Stimulated activated CD8-positive, alpha-beta memory T cell treated with anti-CD3 and anti-CD28 coated beads, Interleukin-4, amount 100 ng/mL, for 4 hours (primary cell): Measurements from ENCODE around the gene NHS.

Experiments used
- DNase-seq, 2 donors: peaks; one replicate each; pipeline ENCODE4 v3.0.0-alpha.2; 2020; ENCODE audit warnings: low read depth in 2 of 2, low spot score in 1 of 2

NHS gene

DNA sequence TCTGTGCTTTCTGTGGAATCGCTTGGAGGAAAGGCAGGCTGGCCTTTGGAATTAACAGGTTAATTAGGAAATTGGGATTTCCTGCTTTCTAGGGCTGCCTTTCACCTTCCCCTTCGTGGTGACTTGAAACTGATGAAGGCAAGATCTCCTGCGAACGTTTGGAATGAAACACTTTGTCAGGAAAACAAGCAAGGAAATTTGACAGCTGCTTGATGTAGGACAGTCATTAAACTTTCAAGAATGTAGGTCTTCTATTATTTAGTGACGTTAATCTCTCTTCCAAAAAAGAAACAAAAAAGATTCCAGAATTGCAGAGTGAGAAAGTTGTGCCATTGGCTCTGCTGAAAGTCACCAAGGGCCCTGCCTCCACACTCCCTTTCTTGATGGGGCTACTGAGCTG, 206.6 kb downstream of the NHS start:
- DNase-seq: no peak

DNA sequence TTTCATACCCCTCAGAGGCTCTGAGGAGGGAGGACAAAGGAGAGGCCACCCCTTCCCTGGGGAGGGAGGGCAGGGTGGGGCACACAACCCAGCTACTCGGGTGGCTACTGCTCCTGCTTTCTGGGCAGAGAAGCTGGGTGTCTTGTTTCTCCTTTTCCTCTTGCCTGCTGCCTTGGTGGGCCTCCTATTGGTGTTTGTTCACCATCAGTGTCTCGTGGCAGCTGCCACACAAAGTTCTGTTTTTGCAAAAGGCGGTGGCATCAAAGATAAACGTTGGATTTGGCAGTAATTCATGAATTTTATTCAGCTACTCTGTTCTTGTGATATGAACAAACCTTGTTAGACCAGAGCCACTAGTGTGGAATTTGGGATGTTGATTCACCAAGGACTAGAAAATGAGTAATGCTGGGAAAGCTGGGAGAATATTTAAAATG, 209.3 kb downstream of the NHS start:
- no peak for DNase-seq

DNA sequence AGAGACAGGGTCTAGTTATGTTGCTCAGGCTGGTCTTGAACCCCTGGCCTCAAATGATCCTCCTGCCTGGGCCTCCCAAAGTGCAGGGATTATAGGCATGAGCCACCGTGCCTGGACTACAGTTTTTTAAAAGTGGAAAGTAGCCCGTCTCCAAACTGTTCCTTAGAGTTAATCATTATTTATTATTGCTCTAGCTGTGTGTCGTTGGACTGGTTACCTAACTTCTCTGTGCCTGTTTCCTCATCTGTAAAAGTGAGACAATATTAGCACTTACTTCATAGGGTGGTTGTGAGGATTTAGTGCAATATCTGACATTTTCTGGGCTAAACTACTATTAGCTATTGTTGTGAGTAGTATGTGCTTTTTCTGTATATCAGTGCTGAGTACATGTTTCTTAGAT, 210.0 kb downstream of the NHS start:
- no peak for DNase-seq

DNA sequence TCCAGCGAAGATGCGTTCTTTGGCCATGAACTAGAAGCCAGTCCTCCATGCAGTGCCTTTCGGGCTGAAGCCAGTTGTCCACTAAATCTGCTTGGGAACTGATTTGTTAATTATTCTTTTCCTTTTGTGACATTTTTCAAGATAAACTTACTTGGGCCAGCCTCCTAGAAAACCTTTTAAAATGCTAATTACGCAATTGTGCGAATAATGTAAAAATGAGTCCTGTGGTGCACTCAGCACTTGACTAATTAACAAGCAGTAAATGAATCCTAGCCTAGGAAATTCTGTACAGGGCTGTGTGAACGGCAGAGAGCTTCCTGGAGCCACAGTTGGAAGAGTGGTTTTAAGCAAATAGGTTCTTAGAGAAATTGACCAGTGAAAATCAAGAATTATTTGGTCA, 212.4 kb downstream of the NHS start:
- DNase-seq: no peak

DNA sequence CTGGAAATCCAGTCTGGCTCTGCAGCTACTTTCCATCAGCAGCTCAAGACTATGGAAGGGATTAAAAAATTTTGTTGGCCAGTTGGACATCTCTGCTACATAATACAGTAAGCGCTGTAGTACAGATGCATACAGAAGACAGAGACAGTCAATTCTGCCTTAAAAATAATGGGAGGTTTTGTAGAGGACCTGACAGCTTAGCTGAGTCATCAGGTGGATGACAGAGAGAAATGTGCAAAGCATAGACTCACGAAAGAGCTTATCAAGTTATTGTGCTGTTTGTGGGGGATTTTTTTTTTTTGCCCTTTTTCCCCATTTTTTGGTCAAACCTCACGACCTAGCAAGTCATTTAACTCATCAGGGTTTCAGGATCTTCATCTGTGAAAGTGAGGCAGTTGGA, 213.3 kb downstream of the NHS start:
- DNase-seq: no peak

DNA sequence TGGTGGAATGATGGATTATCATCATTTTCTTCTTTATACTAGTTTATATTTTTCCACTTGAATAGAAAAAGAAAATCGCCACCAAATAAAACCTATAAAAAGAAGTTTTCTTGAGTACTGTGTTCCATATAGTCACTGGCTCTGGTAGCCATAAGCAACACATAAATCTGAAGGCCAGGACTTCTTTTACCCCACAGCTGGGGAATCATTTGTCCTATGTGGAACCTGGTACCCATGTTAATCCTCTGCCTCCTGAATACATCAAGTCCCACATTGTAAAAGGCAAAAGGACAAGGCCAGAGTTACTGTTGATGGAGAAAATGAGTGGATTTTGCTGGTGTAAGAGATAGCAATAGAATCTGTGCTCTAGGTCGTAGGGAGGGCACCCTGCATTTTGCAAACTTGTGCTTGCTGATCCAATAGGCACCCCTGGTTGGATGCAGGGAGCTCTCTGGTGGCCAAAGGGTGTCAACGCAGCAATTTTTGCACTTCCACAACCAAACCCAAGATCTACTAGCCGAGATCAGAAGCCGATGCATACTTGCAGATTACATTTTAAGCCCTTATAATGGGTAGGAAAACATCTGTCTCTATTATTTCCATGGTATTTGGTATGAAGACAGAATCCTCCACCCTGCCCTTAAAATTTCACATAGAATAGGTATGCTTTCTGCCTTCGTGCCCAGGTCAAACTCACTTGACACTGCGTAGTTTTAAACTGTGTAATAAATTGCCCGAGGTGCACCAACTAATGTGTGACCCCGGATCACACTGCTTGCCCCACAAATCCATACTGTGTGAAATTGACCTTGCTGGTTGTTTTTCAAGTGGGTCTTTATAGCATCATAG, 216.1 kb downstream of the NHS start:
- DNase-seq: no peak

DNA sequence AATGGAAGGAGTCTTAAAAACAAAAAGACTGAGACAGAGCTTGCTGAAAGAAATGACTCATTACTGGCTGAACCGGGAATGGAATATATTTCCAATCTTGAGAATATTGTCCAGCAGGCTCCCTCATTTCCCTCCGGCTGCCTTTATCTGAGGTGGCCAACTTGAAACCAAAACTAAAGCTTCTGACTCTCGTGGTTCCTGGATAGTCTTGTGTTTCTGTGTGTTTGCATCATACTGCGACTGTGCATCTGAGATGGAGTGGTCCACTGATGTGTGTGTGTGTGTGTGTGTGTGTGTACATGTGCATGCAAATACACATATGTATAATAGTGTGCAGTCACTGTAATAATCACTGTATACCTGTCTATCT, 216.7 kb downstream of the NHS start:
- no peak for DNase-seq

DNA sequence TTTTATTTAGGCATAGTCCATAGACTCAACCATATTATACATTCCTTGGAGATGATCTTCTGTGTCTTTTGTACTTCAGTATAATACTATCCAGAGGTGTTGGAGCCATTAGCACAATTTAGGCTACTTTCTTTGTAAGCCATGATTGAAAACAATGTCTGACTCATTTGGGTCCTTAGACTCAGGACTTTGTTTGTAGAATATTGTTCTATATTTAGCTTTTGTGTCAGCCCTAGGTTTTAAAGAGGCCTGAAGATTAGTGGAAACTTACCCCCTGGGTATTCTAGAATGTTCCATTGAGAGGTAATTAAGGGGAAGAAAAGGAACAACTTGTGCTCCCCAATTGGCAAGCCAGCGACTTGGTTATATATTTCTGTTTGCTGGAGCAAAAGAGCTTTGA, 217.1 kb downstream of the NHS start:
- DNase-seq: no peak

DNA sequence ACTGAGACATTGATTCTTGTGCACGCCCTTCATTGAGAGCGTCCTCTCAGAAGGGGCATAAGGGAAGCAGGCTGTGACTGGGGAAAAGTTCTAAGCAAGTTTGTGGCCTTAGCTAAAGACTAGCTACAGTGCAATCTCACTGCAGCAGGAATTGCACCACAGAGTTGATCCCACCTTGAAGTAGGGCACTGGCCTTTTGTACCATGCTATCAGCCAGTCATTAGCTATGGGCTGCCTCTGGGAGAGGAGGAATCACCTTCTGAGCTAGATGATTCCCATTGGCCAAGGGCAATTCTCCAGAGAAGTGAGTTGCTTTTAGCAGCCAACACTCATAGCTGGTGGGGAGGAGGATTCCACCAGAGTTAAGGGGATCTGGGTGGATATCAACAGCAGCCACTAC, 219.7 kb downstream of the NHS start:
- no peak for DNase-seq

DNA sequence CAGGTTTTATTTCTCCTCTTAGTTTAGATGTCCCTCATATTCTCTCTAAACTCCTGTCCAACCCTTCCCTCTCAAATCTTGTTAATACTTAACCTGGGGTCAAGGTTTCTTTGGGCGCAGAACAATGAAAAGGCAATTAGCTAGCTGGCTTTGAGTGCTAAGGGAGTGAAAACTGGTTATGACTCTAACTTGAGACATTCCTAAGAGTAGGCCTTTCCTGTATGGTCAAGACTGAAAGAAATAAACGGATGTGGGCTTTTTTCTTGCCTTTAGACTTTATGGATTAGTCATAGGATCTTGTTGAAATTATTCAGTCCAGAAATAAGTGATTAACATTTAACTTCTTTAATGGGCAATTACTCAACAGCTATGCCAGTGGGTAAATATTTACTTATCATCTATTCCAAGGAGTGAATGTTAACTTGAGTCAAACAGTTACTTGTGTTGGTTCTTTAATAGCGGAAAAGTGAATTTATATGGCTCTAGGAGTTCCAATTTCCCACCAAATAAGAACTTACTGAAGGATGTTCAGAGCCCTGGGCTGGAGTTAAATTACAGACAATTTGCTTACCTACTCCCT, 220.5 kb downstream of the NHS start:
- DNase-seq: no peak

DNA sequence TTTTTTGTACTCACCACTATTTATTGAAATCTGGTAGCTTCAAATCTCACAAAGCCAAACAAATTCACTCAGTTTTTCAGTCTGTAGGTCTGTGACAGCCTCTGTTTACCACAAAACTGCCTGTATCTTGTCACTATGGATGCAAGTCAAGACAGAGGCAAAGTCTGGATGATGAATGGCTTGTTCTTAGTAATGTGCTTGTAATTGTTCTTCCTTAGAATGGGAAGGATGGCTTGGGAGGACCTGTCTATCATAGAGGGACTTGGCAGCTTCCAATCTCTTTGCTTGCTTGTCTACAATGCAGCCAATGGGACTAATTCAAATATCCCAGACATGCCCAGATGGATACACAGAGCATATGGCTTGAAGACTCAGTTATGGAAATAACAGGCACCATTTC, 221.1 kb downstream of the NHS start:
- no peak for DNase-seq

DNA sequence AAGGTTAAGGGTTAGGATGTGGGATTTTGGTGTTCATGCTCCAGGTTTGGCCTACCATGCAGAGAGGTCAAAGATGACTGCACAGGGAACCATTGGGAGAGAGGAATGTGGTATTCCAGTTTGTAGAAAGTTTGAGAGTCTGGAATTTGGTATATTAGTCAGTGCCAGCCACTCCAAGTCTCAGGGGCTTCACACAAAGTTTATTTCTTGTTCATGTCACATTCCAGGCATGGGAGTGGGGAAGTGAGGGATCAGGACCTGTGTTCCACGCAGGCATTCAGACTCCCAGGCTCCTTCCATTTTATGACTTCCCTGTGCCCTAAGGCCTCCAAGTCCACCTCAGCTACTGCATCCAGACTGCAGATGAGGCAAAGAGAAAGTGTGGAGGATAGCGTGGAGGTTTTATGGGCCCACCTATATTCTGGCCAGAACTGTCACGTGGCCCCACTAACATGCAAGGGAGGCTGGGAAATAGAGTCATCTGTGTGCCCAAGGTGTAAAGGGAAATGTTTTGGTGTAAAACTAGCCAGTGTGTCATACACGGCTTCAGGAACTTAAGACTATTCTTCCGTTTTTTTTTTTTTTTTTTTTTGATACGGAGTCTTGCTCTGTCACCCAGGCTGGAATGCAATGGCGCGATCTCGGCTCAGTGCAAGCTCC, 221.7 kb downstream of the NHS start:
- no peak for DNase-seq

DNA sequence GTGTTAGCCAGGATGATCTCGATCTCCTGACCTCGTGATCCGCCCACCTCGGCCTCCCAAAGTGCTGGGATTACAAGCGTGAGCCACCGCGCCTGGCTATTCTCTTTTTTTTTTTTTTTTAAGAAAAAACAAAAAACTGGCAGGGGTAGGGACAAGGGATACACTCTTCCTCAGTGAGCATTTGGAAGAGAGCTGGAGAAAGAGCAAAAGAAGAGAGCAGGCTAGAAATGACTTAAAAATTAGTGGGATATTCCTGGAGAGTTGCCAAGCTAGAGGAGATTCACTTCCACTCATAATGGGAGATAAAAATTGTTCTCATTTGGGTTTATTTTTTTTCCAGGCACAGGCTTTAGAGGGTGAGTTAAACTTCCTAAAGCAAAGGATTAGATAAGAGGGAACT, 222.3 kb downstream of the NHS start:
- no peak for DNase-seq

DNA sequence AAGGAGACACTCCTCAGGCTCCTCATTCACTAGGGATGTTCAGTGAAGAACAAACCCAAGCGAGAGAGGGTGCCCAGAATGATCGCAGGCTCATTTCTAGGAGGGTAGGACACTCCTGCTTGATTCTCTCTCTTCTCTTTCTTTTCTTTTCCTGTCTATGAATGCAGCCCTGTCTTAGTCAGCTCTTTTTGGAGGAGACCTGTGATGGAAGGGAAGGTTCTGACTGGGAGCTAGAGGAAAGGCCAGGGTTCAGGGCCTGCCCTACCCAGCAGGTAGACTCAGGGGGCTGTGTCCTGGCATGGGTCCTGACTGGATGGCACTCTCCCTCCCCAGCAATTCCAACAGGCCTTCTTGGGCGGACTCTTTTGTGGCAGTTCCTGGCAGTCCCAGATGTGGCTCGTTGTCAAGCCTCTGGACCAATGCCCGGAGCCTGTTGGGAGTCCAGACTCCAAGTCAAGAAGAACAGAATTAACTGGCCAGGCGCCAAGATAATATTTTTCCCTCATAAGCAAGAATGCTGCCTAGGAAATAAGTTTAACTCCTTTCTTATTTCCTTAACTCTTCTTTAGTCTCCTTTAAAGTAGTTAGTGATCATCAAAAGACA, 222.9 kb downstream of the NHS start:
- DNase-seq: no peak

DNA sequence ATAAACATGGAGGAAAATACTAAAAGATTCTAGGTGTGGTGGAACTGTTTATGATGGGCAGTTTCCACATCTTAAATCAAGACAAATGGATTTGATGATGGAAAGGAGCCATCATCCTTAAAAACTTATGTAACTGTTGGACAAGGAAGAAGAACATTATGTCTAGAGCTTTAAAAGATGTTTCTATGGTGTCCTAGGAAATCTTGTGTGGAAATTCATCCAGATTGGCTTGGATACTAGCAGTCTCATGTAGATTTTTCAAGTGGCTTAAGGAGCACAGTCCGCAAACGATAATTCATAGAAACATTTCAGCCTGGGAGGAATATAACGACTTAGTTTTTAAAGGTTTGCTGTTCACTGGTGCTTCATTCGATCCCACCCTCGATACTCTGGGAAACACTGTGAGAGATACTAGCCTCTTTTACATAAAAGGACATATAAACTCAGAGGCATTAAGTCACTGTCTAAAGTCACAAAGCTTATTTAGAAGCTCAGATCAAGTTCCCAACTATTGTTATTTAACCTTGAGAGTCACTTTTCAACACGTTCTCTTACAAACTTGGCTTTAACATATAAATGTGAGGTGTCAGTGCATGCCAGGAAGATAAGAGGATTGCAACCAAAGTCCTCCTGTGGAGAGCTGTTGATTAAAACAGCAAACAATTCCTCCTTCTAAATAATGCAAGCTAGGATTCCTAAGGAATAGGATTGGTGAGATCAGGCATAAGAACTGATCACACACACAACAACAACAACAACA, 226.6 kb downstream of the NHS start:
- DNase-seq: no peak

DNA sequence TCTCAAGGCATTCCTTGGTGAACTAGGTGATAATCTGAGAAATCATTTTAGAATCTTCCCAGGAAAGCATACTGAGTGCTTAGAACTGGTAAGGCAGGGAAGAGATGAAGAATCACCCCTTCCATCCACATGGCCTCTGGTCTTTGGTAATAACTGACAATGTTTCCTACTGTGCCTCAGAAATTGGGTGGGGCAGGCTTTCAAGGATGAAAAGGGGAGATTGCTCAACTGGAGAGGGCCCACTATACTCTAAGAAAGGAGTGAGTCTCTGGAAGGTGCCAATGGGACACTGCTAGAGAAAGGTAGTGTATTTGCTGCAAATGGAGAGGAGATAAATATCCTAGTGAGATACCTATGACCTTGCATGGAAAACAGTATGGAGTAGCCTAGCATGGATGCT, 227.2 kb downstream of the NHS start:
- DNase-seq: no peak

DNA sequence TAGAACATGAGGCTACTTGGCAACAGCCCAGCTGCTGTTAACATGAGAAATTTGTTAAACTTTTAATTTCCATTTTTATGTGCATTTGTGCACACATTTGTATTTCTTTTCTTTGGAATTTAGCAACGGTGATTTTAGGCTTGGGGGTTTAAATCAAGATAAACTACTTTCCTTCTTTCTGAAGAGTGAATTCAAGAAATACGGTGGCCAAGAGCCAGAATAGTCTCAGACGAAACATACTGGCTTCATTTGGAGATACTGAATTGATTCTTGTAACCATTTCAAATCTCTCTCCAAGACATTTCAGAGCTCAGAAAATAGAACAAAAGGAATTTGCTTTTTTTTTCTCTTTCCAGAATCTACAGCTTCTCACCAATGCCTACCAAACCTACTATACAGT, 228.2 kb downstream of the NHS start:
- no peak for DNase-seq

DNA sequence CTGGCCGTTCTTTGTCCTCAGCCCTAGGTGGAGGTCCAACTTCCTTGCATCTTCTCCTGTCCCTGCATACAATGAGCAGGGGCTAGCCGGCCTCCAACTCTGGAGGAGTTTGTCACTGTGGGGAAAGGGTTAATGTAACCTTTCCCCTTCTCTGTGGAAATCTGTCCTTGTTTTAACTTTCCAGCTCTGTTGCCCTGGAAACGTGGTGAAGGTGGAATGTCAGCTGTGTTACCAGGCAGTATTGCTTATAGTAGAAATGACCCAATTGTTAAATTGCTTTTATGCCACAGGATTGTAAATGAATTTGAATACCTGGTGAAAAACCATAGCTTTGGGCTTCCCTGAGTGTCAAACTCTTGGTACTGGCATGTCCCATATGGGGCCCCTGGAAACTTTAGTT, 230.7 kb downstream of the NHS start:
- DNase-seq: no peak

DNA sequence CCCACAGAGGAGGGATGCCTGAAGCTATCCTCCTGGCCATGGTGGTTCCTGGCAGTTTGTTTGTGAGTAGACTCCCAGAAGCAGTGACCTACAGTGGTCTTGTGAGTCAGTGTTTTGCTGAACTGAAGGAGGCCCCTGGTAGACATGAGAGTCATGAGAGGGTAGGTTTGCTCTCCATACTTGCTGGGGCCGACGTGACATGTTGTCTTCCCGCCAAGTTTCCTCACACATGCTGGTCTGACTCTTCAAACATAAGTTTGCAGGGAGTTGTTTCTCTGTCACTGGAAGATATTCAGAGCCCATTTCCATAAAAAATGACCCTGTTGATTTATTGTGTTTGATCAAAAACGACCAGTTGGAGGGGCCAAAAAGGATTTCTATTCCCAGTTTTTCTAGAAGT, 231.2 kb downstream of the NHS start:
- no peak for DNase-seq

DNA sequence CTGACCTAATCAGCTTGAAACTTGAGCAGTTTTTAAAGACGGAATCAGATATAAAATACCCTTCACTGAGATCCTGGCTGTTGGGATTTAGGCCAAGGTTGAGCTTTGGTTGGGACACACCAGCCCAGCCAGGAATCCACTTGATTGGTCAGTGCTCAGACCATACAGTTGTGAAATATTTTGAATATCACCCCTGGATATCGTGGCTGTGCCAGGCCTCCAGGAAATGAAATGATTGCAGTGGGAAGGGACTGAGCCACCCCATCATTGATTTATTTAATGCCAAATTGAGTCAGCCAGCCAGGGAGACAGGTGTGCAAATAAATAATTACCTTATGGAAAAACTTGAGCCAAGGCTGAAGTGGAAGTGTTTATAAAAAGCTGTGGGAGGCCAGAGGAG, 233.9 kb downstream of the NHS start:
- no peak for DNase-seq

DNA sequence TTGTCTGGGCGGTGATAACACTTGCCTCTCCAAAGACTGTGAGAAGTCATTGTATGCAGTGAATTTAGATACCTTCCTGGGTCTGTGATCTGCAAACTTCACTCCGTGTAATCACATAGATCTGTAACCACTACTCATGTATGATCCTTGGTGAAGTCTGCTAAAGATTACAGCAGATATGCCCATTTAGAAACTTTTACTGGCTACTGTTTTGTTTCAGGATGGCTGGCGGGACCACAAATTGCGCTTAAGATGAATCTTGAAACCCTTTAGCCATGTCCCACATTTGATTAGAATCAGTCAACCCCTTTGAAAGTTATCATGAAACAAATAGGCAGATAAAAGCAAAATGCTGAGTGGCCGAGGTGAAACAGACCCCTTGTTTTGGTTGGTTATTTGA, 235.8 kb downstream of the NHS start:
- DNase-seq: no peak
